Gastroesophageal sphincter (tissue), 3 donors: ENCODE results near the gene RAB41.

Experiments used
- EP300 ChIP-seq: sonication (generic); formaldehyde crosslinking; IDR thresholded peaks from one replicate; pipeline ENCODE4 v1.6.1; 2017; ENCODE audit warnings: antibody characterized with exemption, mild to moderate bottlenecking
- POLR2A ChIP-seq, 2 donors: fragments of 450-650 bp; IDR thresholded peaks; one replicate each; pipeline ENCODE4 v1.6.1; 2017; ENCODE audit warnings: antibody characterized with exemption in 2 of 2, mild to moderate bottlenecking in 2 of 2, moderate library complexity in 1 of 2
- POLR2AphosphoS5 ChIP-seq: sonication (generic); formaldehyde crosslinking; IDR thresholded peaks from one replicate; pipeline ENCODE4 v1.6.1; 2017; ENCODE audit warnings: antibody characterized with exemption
- TF ChIP-seq, protein P1 (sequence below), 4 experiments: fragments of 200-600 bp in 2 of 4; fragments of 450-650 bp in 2 of 4; sonication (generic) in 1 of 4; IDR thresholded peaks; one replicate each; pipeline ENCODE4 v1.5.1; 2017 to 2019; ENCODE audit warnings: antibody characterized with exemption in 4 of 4, mild to moderate bottlenecking in 2 of 4, moderate library complexity in 2 of 4

DNA sequence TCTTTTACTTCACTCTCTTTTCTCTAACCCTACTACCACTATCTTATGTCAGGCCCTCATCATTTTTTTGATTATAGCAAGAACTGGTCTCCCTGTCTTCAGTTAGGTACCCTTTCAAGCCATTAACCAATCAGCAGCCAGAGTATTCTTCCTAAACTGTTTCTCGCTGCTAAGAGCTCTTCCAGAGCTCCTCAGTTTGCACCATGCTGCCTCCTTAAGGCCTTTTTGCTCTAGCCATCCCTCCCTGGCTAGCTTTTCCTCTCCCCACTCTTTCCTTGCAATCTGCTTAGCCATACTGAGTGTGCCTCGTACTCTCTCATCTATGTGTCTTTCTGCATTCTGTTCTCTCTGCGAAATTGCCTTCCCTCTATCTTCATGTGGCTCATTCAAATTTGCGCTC lies 40.8 kb downstream of the RAB41 start:
- TF ChIP-seq, protein P1, sequence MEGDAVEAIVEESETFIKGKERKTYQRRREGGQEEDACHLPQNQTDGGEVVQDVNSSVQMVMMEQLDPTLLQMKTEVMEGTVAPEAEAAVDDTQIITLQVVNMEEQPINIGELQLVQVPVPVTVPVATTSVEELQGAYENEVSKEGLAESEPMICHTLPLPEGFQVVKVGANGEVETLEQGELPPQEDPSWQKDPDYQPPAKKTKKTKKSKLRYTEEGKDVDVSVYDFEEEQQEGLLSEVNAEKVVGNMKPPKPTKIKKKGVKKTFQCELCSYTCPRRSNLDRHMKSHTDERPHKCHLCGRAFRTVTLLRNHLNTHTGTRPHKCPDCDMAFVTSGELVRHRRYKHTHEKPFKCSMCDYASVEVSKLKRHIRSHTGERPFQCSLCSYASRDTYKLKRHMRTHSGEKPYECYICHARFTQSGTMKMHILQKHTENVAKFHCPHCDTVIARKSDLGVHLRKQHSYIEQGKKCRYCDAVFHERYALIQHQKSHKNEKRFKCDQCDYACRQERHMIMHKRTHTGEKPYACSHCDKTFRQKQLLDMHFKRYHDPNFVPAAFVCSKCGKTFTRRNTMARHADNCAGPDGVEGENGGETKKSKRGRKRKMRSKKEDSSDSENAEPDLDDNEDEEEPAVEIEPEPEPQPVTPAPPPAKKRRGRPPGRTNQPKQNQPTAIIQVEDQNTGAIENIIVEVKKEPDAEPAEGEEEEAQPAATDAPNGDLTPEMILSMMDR (IDR thresholded peaks at IDR 0.05) = no peak
- no peak for TF ChIP-seq POLR2A (IDR thresholded peaks at IDR 0.05)
- no peak for TF ChIP-seq POLR2AphosphoS5
- no peak for TF ChIP-seq EP300
